Brain microvascular endothelial cell (primary cell): Measurements from ENCODE around the gene PTPRT.

Experiments
- DNase-seq: peaks from one replicate; pipeline ENCODE4 v3.0.0-alpha.2; 2020
- H3K27ac ChIP-seq: fragments of 250-450 bp; sonication (Bioruptor Pico); 2 replicates; pipeline ENCODE4 v1.5.1; 2020; ENCODE audit warnings: mild to moderate bottlenecking, moderate library complexity
- H3K27me3 ChIP-seq: fragments of 250-450 bp; sonication (Bioruptor Pico); replicated peaks from 2 replicates; pipeline ENCODE4 v1.5.1; 2020; ENCODE audit warnings: mild to moderate bottlenecking
- H3K36me3 ChIP-seq: fragments of 250-450 bp; sonication (Bioruptor Pico); replicated peaks from 2 replicates; pipeline ENCODE4 v1.5.1; 2020; ENCODE audit warnings: mild to moderate bottlenecking
- H3K4me3 ChIP-seq: 2 replicates; pipeline ENCODE4 v1.5.1; 2011; ENCODE audit warnings: low read depth, mild to moderate bottlenecking, control low read depth, low read length, moderate library complexity
- CTCF ChIP-seq: IDR thresholded peaks from 2 replicates; pipeline ENCODE4 v1.5.1; 2011; ENCODE audit warnings: low read depth, mild to moderate bottlenecking, moderate library complexity, low read length, control low read depth, inconsistent platforms; ENCODE audit errors: missing control alignments
- in situ Hi-C: cut with HindIII; loops from 2 replicates; pipeline ENCODE4 v1.10.0; 2017; ENCODE audit warnings: low sequenced_read_pairs, low pct_ligation_motif_present

Gene PTPRT

GRCh38 chr20:42530855-42531448, 658.8 kb downstream of the PTPRT start:
- in situ Hi-C loops = no loop called here
- Histone ChIP-seq H3K27me3 (no peaks in the 10 kb centered on the region), H3K27ac (no peak overlapping the region), H3K4me3 (no peak overlapping the region), H3K36me3 (no peaks in the 10 kb centered on the region)
- no peak for TF ChIP-seq CTCF
- no peak for DNase-seq

- no peak for TF ChIP-seq CTCF
- Histone ChIP-seq H3K36me3 (no peaks in the 10 kb centered on the region), H3K4me3 (no peak overlapping the region), H3K27ac (no peak overlapping the region), H3K27me3 (no peaks in the 10 kb centered on the region)
- in situ Hi-C loops = no loop called here
- no peak for DNase-seq
Measured at GRCh38 chr20:42530191-42530590, 659.5 kb downstream of the PTPRT start.

- H3K4me3 ChIP-seq = no peak overlapping the region
- TF ChIP-seq CTCF = no peak
- H3K36me3 ChIP-seq = no peaks in the 10 kb centered on the region
- in situ Hi-C loops = no loop called here
- no peaks in the 10 kb centered on the region for H3K27me3 ChIP-seq
- no peak overlapping the region for H3K27ac ChIP-seq
- DNase-seq = no peak
Measured at GRCh38 chr20:42524058-42524457, 665.6 kb downstream of the PTPRT start.

GRCh38 chr20:42516692-42517091, 673.0 kb downstream of the PTPRT start:
- no peak overlapping the region for H3K27ac ChIP-seq
- H3K36me3 ChIP-seq = no peaks in the 10 kb centered on the region
- no peak overlapping the region for H3K4me3 ChIP-seq
- in situ Hi-C loops = no loop called here
- no peaks in the 10 kb centered on the region for H3K27me3 ChIP-seq
- DNase-seq = no peak
- no peak for TF ChIP-seq CTCF

GRCh38 chr20:42510686-42511085, 679.0 kb downstream of the PTPRT start:
- no peak for TF ChIP-seq CTCF
- in situ Hi-C loops = no loop called here
- H3K27ac ChIP-seq = no peak overlapping the region
- H3K27me3 ChIP-seq = no peaks in the 10 kb centered on the region
- no peaks in the 10 kb centered on the region for H3K36me3 ChIP-seq
- no peak overlapping the region for H3K4me3 ChIP-seq
- DNase-seq = no peak

- H3K27me3 ChIP-seq = no peaks in the 10 kb centered on the region
- in situ Hi-C loops = no loop called here
- no peak overlapping the region for H3K27ac ChIP-seq
- H3K36me3 ChIP-seq = no peaks in the 10 kb centered on the region
- no peak for DNase-seq
- no peak for TF ChIP-seq CTCF
- no peak overlapping the region for H3K4me3 ChIP-seq
Measured at GRCh38 chr20:42507874-42508273, 681.8 kb downstream of the PTPRT start.
